GM21528 (cell line): ENCODE measurements around the gene GLUL.

ENCODE experiments used
- ATAC-seq: cut with Tn5 transposase; IDR thresholded peaks from one replicate; pipeline ENCODE4 v1.9.1; 2021; ENCODE audit warnings: mild to moderate bottlenecking, moderate library complexity; ENCODE audit not compliant: unreplicated experiment, low FRiP score

GLUL gene

DNA sequence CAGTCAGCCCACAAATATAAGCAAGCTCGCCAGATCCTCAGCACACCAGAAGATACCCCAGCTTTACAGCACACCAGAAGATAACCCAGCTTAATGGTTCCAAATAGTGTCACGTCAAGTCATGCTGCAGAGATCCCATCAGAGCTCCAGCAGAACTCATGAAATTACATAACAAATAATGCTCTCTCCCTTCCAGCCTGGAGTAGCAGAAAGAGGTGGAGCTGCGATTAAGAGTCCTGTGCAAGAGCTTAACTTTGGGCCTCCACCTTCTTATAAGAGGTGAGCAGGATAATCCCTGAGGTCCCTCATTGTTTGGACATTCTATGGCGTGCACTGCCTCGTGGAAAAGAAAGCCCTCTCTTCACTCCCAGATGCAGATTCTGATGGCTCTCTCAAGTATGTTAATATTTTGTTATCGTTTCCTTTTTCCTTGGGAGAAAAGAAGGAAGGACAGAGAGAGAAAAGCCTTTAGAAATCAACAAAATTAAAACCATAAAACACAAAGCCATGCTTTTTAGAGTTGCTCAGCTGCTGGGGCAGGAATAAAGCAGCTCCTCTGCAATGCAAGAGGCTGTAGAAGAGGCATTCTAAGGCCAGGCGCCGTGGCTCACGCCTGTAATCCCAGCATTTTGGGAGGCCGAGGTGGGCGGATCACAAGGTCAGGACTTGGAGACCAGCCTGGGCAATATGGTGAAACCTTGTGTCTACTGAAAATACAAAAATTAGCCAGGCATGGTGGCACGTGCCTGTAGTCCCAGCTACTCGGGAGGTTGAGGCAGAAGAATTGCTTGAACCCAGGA lies 59.1 kb downstream of the GLUL start:
- no peak for ATAC-seq
